HT-29 (cell line): Measurements from ENCODE around the gene DENND1A. TPM values are rescaled to one million over a fixed set of nuclear protein-coding genes. Genes with fewer than 3 reads are reported as not detected.
"Not testable (repeated sequence)": the region's sequence is repeated elsewhere in the genome, so short reads cannot be mapped to it uniquely, and the experiment has no call there.

Experiments used
- DNase-seq: peaks from one replicate; pipeline ENCODE4 v3.0.0-alpha.2; 2015; ENCODE audit warnings: low spot score
- total RNA-seq: library from RNA; depleted of rRNA; stranded (reverse); fragments of >200 nt; shearing (Covaris generic); gene quantifications from 2 replicates; pipeline ENCODE4 v1.2.3, GENCODE V29; 2014

The DENND1A gene
- total RNA-seq, 1 experiment from 2014 or later, result 17.9 TPM

GRCh38 chr9:123922431-123922830 is 7.5 kb downstream of the DENND1A start:
- DNase-seq, result no peak

- no peak for DNase-seq
These were observed 15.3 kb downstream of the DENND1A start for GRCh38 chr9:123914517-123915196.

GRCh38 chr9:123912167-123912897 is 17.6 kb downstream of the DENND1A start:
- no peak for DNase-seq

GRCh38 chr9:123911024-123911423 is 18.9 kb downstream of the DENND1A start:
- no peak for DNase-seq

- DNase-seq, result not testable (repeated sequence)
These were observed 20.7 kb downstream of the DENND1A start for GRCh38 chr9:123909192-123909591.

- not testable (repeated sequence) for DNase-seq
These were observed 26.4 kb downstream of the DENND1A start for GRCh38 chr9:123903550-123903949.

GRCh38 chr9:123894822-123895221 is 35.1 kb downstream of the DENND1A start:
- no peak for DNase-seq

- DNase-seq, result no peak
These were observed 36.0 kb downstream of the DENND1A start for GRCh38 chr9:123893831-123894460.

GRCh38 chr9:123893115-123893514 is 36.8 kb downstream of the DENND1A start:
- no peak for DNase-seq

- DNase-seq, result no peak
These were observed 42.1 kb downstream of the DENND1A start for GRCh38 chr9:123887837-123888236.

- DNase-seq, result not testable (repeated sequence)
These were observed 44.1 kb downstream of the DENND1A start for GRCh38 chr9:123885834-123886233.

- DNase-seq, result no peak
These were observed 46.3 kb downstream of the DENND1A start for GRCh38 chr9:123883634-123884033.

GRCh38 chr9:123881604-123882003 is 48.3 kb downstream of the DENND1A start:
- no peak for DNase-seq

GRCh38 chr9:123880420-123880819 is 49.5 kb downstream of the DENND1A start:
- DNase-seq, result no peak

GRCh38 chr9:123876750-123877149 is 53.2 kb downstream of the DENND1A start:
- no peak for DNase-seq

GRCh38 chr9:123872710-123873109 is 57.2 kb downstream of the DENND1A start:
- DNase-seq, result no peak

GRCh38 chr9:123871781-123872180 is 58.1 kb downstream of the DENND1A start:
- DNase-seq, result no peak

- no peak for DNase-seq
These were observed 61.9 kb downstream of the DENND1A start for GRCh38 chr9:123868002-123868401.

GRCh38 chr9:123867034-123867433 is 62.9 kb downstream of the DENND1A start:
- DNase-seq, result no peak

- no peak for DNase-seq
These were observed 63.4 kb downstream of the DENND1A start for GRCh38 chr9:123866497-123866896.

GRCh38 chr9:123865226-123866000 is 64.5 kb downstream of the DENND1A start:
- no peak for DNase-seq

GRCh38 chr9:123864251-123864650 is 65.7 kb downstream of the DENND1A start:
- DNase-seq, result no peak
